RWPE1 (cell line): Measurements from ENCODE around the gene PLEKHG5.

ENCODE experiments used
- CTCF ChIA-PET: fragments of 350-600 bp; sonication (Branson Sonifier 250); formaldehyde crosslinking; extraction: SDS; loops from one replicate; lab custom pipeline; 2021; lab: Yijun Ruan, JAX
- POLR2A ChIA-PET: fragments of 400-600 bp; formaldehyde crosslinking; extraction: SDS; loops from one replicate; lab custom pipeline; 2020; ENCODE audit warnings: antibody characterized with exemption; ENCODE audit not compliant: low non-redundant PET; lab: Yijun Ruan, JAX
- DNase-seq: peaks from one replicate; pipeline ENCODE4 v3.0.0; 2012; ENCODE audit warnings: low spot score
- H3K27ac ChIP-seq: fragments of 450-650 bp; 2 replicates; pipeline ENCODE4 v1.5.1; 2017
- CTCF ChIP-seq: fragments of 450-650 bp; conservative IDR thresholded peaks from 2 replicates; pipeline ENCODE4 v1.5.1; 2017; ENCODE audit warnings: low read depth, mild to moderate bottlenecking

PLEKHG5 gene

DNA sequence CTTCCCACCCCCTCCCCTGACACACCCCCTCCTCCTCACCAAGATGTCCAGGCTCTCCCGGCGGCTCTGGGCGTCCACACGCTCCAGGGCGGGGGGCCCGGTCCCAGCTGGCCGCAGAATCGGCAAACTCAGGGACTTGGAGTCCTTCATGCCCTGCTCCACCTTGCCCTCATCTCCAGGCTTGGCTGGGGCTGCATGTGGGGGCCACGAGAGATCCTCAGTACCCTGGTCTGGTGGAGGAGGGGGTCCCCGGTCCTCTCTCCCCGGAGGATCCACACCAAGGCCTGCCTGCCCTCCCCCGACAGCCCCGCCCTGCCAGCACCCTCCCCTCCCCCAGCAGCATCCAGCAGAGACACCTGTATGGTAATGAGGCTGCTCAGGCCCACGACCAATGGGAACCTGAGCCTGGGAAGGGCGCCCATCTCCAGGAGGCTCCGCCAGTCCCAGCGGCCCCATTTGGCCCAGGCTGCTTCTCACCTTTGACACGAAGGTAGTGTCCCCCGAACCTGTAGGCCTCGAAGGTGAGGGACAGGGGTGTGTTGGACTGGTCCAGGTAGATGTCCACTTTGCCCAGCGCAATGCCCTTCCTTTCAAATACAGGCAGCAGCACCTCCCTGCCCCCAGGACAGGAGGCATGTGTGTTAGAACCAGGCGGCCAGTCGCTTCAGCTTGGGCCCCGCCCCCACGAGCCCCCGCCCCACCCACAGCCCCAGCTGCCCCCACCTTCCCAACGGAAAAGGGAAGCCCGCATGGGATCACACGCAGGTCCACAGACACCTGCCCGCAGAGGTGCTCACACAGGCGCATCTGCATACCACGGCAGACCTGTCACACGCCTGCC is 17.3 kb downstream of the PLEKHG5 start:
- CTCF ChIA-PET: interaction anchor here (0.6 to 1.1 kb wide), 2 partner anchors 51 to 308 kb away, joined by 3 read pairs; no protein-coding TSS in a partner anchor

GRCh38 chr1:6473156-6473555 is 18.3 kb downstream of the PLEKHG5 start:
- no peak for TF ChIP-seq CTCF
- DNase-seq: no peak
- CTCF ChIA-PET: interaction anchor here (0.7 kb wide), 1 partner anchor 17 kb away, joined by 9 read pairs; no protein-coding TSS in a partner anchor
- H3K27ac ChIP-seq: peak overlapping the region; percentile 79
- POLR2A ChIA-PET: no interaction called here

More for the DNA sequence above, 17.3 kb downstream of the PLEKHG5 start:
- DNase-seq: no peak
- no peak for TF ChIP-seq CTCF
- POLR2A ChIA-PET: no interaction called here
- H3K27ac ChIP-seq: peak overlapping the region; percentile 79

GRCh38 chr1:6472391-6472790 is 19.1 kb downstream of the PLEKHG5 start:
- POLR2A ChIA-PET: no interaction called here
- H3K27ac ChIP-seq: peak overlapping the region; percentile 79
- CTCF ChIA-PET: interaction anchor here (0.6 to 1.0 kb wide), 9 partner anchors 10 to 226 kb away, joined by 3 to 9 read pairs (median 3); no protein-coding TSS in a partner anchor
- DNase-seq: no peak
- TF ChIP-seq CTCF: peak; percentile 29; the same call in 1 of the 2 replicates

GRCh38 chr1:6471970-6472368 is 19.5 kb downstream of the PLEKHG5 start:
- ChIA-PET CTCF (interaction anchor here (0.6 to 1.0 kb wide), 8 partner anchors 9 to 226 kb away, joined by 3 to 4 read pairs (median 3); no protein-coding TSS in a partner anchor), POLR2A (no interaction called here)
- no peak for TF ChIP-seq CTCF
- peak; percentile 68 for DNase-seq
- H3K27ac ChIP-seq: peak overlapping the region; percentile 79

- ChIA-PET CTCF (interaction anchor here (0.6 to 1.0 kb wide), 7 partner anchors 9 to 225 kb away, joined by 3 to 4 read pairs (median 3); no protein-coding TSS in a partner anchor), POLR2A (no interaction called here)
- no peak for TF ChIP-seq CTCF
- H3K27ac ChIP-seq: peak overlapping the region; percentile 79
- no peak for DNase-seq
Observed at GRCh38 chr1:6471086-6471969, 20.1 kb downstream of the PLEKHG5 start.
